Measurements from ENCODE around the gene PLCE1.

DNA sequence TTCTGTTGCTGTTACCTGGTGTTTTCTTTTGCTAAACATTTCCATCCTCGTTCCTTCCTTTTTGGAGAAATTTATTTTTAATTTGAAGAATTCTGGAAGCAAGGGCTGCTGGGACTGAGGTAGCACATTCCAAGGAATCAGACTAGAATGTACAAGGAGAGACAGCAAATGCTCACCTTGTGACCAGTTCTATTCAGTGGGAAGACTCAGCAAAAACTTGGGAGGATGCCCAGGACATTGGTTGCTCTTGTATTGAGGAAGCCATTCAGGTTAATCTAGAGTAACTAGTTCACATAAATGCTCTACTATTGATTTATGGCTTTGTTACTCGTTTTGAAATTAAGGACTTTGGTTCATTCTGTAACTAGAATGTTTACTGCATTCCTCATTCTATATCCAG lies 11.3 kb downstream of the PLCE1 start:
- TF ChIP-seq TAF7 (optimal IDR thresholded peaks at IDR 0.05; ENCODE audit: borderline replicate concordance, low read depth, low read length) (no peak), SIN3A (conservative IDR thresholded peaks at IDR 0.05 in 1 of 2, IDR thresholded peaks at IDR 0.05 in 1 of 2; ENCODE audit: low read depth in 1 of 2, low read length in 2 of 2) (no peak), RAD21 (IDR thresholded peaks at IDR 0.05 in 1 of 2, conservative IDR thresholded peaks at IDR 0.05 in 1 of 2; ENCODE audit: low read depth in 2 of 2, low read length in 2 of 2) (no peak), ZNF274 (IDR thresholded peaks at IDR 0.05; ENCODE audit: borderline replicate concordance, extremely low read depth, low read length) (no peak), EGR1 (IDR thresholded peaks at IDR 0.05; ENCODE audit: borderline replicate concordance, low read depth, low read length) (no peak), CHD2 (IDR thresholded peaks at IDR 0.05; ENCODE audit: low read length) (no peak), BACH1 (IDR thresholded peaks at IDR 0.05; ENCODE audit: low read length) (no peak), EZH2 (IDR thresholded peaks at IDR 0.05; ENCODE audit: low read depth, low read length, severe bottlenecking) (no peak), TCF12 (IDR thresholded peaks at IDR 0.05; ENCODE audit: low read depth, low read length) (no peak), SP1 (IDR thresholded peaks at IDR 0.05; ENCODE audit: low read depth, low read length) (no peak), SRF (IDR thresholded peaks at IDR 0.05; ENCODE audit: low read depth, low read length) (no peak)
- TF ChIP-seq, protein P1, sequence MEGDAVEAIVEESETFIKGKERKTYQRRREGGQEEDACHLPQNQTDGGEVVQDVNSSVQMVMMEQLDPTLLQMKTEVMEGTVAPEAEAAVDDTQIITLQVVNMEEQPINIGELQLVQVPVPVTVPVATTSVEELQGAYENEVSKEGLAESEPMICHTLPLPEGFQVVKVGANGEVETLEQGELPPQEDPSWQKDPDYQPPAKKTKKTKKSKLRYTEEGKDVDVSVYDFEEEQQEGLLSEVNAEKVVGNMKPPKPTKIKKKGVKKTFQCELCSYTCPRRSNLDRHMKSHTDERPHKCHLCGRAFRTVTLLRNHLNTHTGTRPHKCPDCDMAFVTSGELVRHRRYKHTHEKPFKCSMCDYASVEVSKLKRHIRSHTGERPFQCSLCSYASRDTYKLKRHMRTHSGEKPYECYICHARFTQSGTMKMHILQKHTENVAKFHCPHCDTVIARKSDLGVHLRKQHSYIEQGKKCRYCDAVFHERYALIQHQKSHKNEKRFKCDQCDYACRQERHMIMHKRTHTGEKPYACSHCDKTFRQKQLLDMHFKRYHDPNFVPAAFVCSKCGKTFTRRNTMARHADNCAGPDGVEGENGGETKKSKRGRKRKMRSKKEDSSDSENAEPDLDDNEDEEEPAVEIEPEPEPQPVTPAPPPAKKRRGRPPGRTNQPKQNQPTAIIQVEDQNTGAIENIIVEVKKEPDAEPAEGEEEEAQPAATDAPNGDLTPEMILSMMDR (IDR thresholded peaks at IDR 0.05; ENCODE audit: control extremely low read depth in 1 of 3, insufficient read depth in 1 of 3, low read depth in 1 of 3, low read length in 3 of 3), result no peak

Data from H1 (cell line).